ENCODE measurements around the gene SLC25A51.

Gene SLC25A51

DNA sequence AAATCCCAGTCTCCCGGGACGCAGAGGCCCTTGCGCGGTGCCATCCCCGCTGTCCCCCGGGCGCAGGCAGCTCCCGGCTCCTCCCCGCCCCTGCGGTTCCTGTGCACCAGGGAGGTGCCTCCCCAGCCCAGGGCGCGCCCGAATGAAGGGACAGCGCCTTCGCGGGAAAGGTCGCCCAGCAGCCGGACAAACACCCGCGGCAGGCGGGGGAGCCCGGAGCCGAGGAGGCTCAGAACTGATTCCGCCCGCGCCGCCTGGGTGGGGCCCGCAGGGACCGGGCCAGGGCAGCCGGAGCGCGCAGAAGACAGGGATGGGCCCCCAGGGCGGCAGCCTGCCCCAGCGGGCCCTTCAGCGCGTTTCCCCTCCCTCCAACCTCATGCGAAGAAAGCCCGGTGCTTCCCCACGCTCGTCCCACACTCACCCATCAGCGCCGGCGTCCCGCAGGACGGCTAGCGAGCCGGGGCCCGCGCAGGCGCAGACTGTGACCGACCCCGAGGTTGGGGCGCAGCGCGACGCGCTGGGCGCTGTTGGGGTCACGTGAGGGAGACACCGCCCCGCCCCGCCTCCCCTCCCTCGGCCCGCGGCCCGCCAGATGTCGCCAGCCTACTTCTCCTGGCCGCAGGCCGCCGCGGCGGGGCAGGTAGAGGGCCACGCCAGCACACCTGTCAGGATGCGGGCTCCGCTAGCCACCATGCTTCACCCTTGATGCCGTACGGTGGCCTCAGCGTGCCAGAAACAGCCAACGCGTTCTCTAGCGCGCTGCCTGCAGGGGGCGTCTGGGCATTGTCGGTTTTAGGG, at the start of gene SLC25A51:
TSS of gene SLC25A51 (minus strand) at position 481 of the 798 bp plus-strand sequence. CDS start 15,577 bp downstream, outside the sequence.
- peak; percentile 98 for DNase-seq (ENCODE audit: low spot score)

DNA sequence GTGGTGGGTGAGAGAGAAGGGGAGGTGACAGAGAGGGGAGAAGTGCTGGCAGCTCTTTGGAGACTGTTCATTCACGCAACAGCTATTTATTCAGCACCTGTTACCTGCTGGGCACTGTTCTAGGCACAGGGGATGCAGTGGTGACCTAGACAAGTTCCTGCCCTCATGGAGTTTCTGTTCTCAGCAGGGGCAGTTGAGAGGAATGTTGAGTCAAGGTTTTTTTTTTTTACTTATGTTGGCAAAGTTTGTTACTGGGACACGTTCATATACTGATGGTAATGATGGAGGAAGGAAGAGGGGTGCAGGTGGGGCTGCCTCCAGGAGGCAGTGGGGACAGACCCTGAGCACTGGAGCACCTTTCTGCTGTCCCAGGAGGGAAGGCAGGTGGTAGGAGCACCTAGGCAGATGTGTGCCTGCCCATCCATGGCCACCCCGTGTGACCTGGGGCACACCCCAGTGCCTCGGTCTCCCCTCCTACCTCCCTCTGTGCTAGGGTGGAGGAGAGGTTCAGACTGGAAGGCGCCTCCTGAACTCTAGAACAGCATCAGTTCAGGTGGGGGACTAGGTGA, 49.4 kb upstream of the SLC25A51 start:
- no peak for DNase-seq (ENCODE audit: low spot score)

- DNase-seq (ENCODE audit: low spot score) = no peak
Measured at GRCh38 chr9:37952731-37953130, 48.8 kb upstream of the SLC25A51 start.

- no peak for DNase-seq (ENCODE audit: low spot score)
Measured at GRCh38 chr9:37951671-37952449, 47.9 kb upstream of the SLC25A51 start.

DNA sequence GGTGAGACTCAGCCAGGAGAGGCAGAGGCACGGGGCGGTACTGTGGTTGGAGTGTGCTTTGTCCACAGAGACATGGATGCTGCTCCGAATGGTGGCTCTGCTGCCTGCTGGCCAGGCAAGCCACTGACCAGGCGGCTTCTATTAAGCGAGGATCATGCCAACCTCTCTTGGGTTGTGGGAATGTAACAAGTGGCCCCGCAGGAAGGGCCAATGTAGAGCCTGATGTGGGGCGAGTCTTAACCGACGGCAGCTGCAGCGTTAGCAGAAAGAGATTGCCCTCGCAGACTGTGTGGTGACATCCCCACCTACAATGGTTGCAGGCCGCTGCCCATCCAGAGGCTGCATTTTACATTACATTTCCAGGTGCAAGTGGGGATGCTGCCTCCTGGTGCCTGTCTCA, 46.6 kb upstream of the SLC25A51 start:
- no peak for DNase-seq (ENCODE audit: low spot score)

- no peak for DNase-seq (ENCODE audit: low spot score)
Measured at GRCh38 chr9:37949576-37949975, 45.6 kb upstream of the SLC25A51 start.

DNA sequence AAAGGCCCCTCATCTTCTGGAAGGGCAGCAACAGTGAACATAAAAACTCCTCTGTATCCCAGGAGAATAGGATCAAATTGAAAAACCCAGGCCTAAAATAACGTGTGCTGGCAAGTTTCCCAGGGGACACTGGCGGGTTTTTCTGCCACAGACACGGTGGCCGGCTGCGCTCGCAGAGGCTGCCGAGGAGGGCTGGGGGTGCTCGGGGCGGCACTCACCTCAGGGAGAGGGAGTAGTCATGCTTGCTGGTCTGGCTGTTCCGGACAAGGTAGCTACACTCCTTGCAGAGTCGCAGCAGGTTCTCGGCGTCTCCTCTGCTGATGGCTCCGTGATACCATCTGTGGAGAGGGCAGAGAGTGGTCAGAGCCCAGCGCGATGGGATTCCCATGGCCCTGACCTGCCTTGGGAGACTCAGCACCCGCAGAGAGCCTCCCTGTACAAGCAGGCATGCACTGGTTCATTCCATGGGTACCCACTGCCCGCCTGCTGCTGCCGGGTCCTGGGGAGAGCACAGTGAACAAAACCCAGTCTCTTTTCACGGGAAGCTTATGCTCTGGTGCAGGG, 44.6 kb upstream of the SLC25A51 start:
- DNase-seq (ENCODE audit: low spot score) = no peak

DNA sequence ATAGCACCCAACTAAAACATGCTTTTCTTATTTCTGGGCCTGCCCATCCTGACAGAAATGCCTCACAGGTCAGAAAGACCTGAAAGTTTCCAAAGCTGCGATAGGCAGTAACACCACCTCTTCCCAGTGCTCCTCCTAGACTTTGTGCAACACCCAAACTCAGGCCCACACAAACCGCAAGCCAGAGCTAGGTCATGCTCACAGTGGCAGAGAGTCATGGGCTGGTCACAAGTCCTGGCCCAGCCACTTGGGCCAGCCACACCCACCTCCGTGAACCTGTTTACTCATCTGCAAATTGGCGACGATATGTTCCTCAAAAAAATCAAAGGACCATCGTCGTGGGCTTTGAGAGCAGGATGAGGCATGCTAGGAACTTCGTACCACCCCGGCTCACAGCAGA, 44.0 kb upstream of the SLC25A51 start:
- DNase-seq (ENCODE audit: low spot score) = no peak

DNA sequence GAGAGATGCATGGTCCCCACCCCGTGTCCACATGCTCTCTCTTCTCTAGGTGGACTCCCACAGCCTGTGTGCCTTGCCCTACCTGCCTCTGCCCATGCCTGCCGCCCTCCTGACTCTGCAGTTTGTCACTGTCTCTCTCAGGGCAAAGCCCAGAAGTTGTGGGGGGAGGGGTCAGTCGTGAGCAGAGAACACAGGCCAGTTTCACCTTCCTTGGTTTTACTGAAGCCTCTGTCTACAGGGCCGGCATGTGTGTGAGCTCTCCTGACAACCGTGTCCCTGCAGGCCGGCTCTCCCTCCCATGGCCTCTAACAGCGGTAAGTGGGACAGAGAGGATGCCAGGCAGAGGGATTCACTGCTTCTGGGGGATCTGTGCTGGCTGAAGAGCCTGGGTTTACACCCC, 43.5 kb upstream of the SLC25A51 start:
- no peak for DNase-seq (ENCODE audit: low spot score)

DNA sequence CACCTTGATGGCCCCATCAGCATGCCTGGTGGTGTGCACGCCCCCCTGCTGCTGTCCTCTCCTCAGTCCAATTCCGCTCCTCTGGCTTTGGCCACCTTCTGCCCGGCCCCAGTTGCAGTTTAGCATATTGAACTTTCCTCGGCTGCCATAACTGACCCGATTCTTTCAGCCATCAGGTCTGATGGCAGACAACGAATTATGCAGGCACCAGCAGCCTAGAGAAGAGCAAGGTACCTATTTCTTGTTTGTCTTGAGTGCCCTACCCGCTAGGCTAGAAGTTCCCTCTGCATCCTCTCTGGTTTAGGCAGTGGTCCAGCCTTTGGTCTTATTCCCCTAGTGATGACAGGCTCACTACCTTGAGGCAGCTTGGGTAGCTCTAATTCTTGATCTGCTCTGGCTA, 43.0 kb upstream of the SLC25A51 start:
- DNase-seq (ENCODE audit: low spot score) = no peak

GRCh38 chr9:37946041-37946440, 42.1 kb upstream of the SLC25A51 start:
- DNase-seq (ENCODE audit: low spot score) = no peak

DNA sequence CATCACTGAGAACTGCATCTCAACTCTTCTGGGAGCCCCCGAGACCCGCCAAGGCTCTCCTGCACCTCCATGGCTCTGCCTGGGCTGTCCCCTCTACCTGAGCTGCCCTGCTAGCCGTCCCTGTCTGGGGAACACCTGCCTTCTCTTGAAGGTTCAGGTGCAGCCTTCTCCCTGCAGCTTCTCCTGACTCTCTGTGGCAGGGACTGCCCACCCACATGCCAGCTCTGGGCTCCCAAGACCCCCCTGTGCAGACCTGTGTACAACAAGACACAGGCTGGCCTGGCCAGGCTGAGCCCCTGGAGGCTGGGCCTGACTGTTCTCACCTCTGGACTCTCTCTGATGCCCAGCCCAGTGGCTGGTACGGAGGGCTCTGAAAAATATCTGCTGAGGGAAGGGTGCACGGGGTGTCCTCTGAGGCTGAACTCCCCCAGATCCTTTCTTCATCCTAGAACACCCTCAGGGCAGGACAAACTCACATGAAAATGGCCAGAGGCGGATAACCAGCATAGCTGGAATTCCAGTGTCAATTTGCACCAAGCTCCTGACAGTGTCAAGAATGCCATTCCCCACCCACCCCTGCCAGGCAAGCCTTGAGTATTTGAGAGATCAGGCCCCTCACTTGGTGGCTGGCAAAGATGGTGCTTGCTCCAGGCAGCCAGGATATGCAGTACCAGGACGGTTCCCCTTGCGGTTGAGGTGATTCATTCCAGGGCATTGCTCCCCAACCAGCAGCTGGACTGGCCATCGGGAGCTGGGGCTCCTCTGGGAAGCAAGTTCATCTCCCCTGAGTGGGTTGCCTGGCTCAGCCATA, 40.9 kb upstream of the SLC25A51 start:
- DNase-seq (ENCODE audit: low spot score) = no peak

GRCh38 chr9:37944266-37944650, 40.3 kb upstream of the SLC25A51 start:
- DNase-seq (ENCODE audit: low spot score) = no peak

DNA sequence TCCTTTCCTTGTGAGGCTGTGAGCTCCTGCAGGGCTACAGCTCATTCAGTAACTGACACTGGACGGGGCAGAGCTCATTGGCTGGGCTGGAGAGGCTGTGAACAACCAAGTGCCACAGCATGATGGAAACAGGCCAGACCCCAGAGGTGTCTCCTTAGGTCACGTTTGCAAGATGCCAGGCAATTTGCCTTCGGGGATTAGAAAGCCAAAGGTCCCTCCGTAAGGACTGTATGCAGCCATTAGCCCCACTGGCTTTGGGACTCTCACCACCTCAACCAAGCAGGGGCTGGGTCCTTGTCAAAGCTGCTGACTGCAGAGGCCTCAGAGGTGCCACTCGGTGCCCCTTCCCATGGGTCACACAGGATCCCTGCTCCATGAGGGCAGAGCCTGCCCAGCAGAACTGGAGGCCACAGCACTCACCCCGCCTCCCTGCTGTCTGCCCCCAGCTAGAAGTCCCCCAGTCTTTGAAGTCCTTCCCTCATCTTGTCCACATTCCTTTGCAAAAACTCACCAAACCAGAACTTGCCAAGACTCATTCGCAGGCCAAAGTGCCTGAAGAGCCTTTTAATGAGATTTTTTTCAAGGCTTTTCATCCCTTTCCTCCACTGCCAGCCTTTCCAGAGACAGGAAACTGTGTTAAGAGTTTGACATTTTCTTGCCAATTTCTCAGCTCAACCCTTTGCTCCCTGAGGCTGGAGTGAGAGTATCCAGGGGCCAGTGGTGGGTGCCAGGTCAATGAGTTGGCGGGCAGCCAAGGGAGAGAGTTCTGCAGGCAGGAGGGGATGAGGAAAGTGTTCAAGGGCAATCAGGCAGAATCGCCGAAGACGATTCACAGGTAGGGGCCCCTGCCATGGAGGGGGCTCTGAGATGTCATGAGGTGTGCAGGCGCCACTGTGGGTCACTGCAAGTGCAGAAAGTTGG, 39.7 kb upstream of the SLC25A51 start:
- DNase-seq (ENCODE audit: low spot score) = no peak

GRCh38 chr9:37942621-37943344, 38.9 kb upstream of the SLC25A51 start:
- no peak for DNase-seq (ENCODE audit: low spot score)

GRCh38 chr9:37941253-37941652, 37.3 kb upstream of the SLC25A51 start:
- DNase-seq (ENCODE audit: low spot score) = no peak

DNA sequence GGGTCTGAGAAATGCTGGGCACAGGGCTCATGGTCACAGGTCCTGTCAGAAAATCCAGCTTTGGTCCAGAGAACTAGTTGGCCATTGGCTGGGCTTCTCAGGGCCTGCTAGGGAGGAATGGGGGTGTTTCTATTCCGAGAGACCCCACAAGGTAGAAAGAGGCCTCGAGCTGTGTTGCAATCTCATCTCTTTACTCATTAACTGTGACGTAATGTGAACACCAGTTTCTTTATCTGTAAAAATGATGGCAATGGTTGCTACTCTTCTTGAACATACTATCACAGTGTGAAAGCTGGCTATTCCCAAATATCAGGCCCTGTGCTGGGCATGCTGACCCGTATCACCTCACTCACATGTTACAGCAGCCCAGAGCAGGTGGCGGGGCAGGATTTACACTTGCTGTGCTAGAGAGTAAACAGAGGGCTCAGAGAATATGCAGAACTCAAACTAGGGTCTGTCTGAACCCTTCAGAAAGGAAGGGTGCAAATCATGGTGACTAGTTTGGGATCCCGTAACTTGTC, 35.7 kb upstream of the SLC25A51 start:
- no peak for DNase-seq (ENCODE audit: low spot score)

DNA sequence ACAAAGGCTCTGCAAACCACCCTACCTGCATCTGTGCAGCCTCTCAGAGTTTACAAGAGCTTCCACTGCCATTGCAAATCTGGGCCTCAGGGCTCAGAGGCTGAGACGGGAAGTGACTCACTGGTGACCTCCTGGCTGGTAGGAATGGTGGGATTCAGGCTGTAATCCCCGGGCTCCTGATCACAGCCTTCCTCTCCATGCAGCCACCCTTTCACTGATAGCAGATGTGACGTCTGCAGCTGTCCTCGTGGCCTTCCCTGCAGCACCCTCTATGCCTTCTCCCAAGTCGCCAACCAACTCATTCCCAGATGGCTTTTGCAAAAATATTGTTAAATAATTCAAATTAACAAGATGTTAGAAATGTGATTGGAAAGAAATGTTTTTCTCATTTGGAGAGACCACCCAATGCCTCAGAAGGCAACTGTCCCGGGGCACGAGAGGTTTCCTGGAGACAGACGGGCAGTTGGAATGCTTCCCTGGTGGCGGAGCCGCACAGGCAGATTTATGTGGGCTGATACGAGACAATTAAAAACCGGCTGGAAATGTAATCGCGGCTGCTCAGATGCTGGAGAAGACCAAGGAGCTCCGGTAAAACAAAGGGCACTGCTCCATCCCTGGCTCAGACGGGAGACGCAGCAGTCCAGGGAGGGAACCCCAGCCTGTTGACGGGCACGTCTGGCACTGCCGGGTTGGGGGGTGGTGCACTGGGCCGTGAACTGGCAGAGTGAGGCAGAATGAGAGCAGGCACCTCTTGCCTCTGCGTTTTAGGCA, 34.4 kb upstream of the SLC25A51 start:
- no peak for DNase-seq (ENCODE audit: low spot score)

GRCh38 chr9:37937366-37937765, 33.4 kb upstream of the SLC25A51 start:
- no peak for DNase-seq (ENCODE audit: low spot score)

Data from CD4-positive, alpha-beta T cell treated with Interleukin-15 for 4 hours (primary cell).